ENCODE results near the gene SKAP1. TPM values are rescaled to one million over a fixed set of nuclear protein-coding genes. Genes with fewer than 3 reads are reported as not detected.

Gene SKAP1
- total and polyA plus RNA-seq, 2 donors (not counting 1 experiment from before 2014, with no cell fraction given), result not detected

DNA sequence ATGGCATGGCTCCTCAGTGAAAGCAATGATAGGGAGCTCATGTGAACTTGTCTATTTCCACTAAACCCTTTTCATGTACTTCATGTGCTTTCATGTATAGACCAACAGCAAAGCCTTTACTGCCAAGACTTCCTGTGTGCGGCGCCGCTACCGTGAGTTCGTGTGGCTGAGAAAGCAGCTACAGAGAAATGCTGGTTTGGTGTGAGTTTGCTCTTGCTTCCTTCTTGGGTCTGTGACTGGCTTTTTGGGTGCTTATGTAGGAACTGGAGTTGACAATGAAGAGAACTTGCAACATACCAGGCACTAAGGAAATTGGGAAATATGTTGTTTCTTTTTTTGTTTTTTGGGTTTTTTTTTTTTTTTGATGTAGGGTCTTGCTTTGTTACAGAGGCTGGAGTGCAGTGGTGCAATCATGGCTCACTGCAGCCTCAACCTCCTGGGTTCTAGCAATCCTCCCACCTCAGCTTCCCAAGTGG lies 316.8 kb downstream of the SKAP1 start:
- H3K9me3 ChIP-seq (ENCODE audit: control insufficient read depth, insufficient read depth, low read depth, low read length), result no peaks in the 10 kb centered on the region
- no peak overlapping the region for H3K9ac ChIP-seq (ENCODE audit: insufficient read depth, low read length)
- H2AFZ ChIP-seq (ENCODE audit: low read length), result no peak overlapping the region
- no peak overlapping the region for H3K4me3 ChIP-seq (replicated peaks in 1 of 4; ENCODE audit: control extremely low read depth in 1 of 4, insufficient read depth in 1 of 4, low read depth in 3 of 4, low read length in 4 of 4)
- H3K27ac ChIP-seq (ENCODE audit: insufficient read depth, low read length), result no peak overlapping the region
- no peak for DNase-seq (ENCODE audit: low read depth in 2 of 2)
- H4K20me1 ChIP-seq (ENCODE audit: control insufficient read depth, extremely low read depth, insufficient read depth, low read length), result no peaks in the 10 kb centered on the region
- TF ChIP-seq, protein P1, sequence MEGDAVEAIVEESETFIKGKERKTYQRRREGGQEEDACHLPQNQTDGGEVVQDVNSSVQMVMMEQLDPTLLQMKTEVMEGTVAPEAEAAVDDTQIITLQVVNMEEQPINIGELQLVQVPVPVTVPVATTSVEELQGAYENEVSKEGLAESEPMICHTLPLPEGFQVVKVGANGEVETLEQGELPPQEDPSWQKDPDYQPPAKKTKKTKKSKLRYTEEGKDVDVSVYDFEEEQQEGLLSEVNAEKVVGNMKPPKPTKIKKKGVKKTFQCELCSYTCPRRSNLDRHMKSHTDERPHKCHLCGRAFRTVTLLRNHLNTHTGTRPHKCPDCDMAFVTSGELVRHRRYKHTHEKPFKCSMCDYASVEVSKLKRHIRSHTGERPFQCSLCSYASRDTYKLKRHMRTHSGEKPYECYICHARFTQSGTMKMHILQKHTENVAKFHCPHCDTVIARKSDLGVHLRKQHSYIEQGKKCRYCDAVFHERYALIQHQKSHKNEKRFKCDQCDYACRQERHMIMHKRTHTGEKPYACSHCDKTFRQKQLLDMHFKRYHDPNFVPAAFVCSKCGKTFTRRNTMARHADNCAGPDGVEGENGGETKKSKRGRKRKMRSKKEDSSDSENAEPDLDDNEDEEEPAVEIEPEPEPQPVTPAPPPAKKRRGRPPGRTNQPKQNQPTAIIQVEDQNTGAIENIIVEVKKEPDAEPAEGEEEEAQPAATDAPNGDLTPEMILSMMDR (conservative IDR thresholded peaks at IDR 0.05 in 1 of 2, IDR thresholded peaks at IDR 0.05 in 1 of 2; ENCODE audit: low read depth in 1 of 2, low read length in 2 of 2), result no peak
- TF ChIP-seq EZH2 (IDR thresholded peaks at IDR 0.05; ENCODE audit: low read length, missing control alignments), result no peak
- H3K4me1 ChIP-seq (ENCODE audit: control insufficient read depth, extremely low read depth, insufficient read depth, low read length), result peaks cover 6% of the 10 kb centered on the region
- peaks cover 33% of the 10 kb centered on the region for H3K79me2 ChIP-seq (ENCODE audit: control insufficient read depth, insufficient read depth, low read length)
- no peak overlapping the region for H3K4me2 ChIP-seq (ENCODE audit: extremely low read depth, insufficient read depth, low read length)
- H3K27me3 ChIP-seq (ENCODE audit: control insufficient read depth, insufficient read depth, low read length), result no peaks in the 10 kb centered on the region
- peaks cover 3% of the 10 kb centered on the region for H3K36me3 ChIP-seq (ENCODE audit: control insufficient read depth, insufficient read depth, low read length)

DNA sequence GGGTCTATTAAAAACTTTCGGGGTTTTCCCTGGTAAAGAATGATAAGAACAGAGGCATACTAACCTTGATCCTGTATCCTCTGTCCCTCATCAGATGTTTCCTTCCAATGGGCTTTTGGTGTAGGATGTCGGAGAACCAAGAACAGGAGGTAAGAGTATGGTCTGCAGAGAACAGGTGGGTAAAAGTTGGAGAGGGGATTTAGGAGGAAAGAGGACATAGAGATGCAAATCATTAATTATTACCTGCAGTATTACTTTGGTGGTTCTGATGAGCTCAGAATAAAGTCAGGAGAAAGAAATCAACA lies 318.1 kb downstream of the SKAP1 start:
- Histone ChIP-seq H3K27ac (ENCODE audit: insufficient read depth, low read length) (no peak overlapping the region), H3K9ac (ENCODE audit: insufficient read depth, low read length) (no peak overlapping the region), H3K4me2 (ENCODE audit: extremely low read depth, insufficient read depth, low read length) (no peak overlapping the region), H4K20me1 (ENCODE audit: control insufficient read depth, extremely low read depth, insufficient read depth, low read length) (no peaks in the 10 kb centered on the region), H3K4me1 (ENCODE audit: control insufficient read depth, extremely low read depth, insufficient read depth, low read length) (peaks cover 6% of the 10 kb centered on the region), H3K79me2 (ENCODE audit: control insufficient read depth, insufficient read depth, low read length) (peaks cover 38% of the 10 kb centered on the region), H3K27me3 (ENCODE audit: control insufficient read depth, insufficient read depth, low read length) (no peaks in the 10 kb centered on the region), H3K9me3 (ENCODE audit: control insufficient read depth, insufficient read depth, low read depth, low read length) (no peaks in the 10 kb centered on the region), H3K36me3 (ENCODE audit: control insufficient read depth, insufficient read depth, low read length) (peaks cover 2% of the 10 kb centered on the region), H3K4me3 (replicated peaks in 1 of 4; ENCODE audit: control extremely low read depth in 1 of 4, insufficient read depth in 1 of 4, low read depth in 3 of 4, low read length in 4 of 4) (no peak overlapping the region), H2AFZ (ENCODE audit: low read length) (no peak overlapping the region)
- TF ChIP-seq, protein P1 (conservative IDR thresholded peaks at IDR 0.05 in 1 of 2, IDR thresholded peaks at IDR 0.05 in 1 of 2; ENCODE audit: low read depth in 1 of 2, low read length in 2 of 2), result no peak
- TF ChIP-seq EZH2 (IDR thresholded peaks at IDR 0.05; ENCODE audit: low read length, missing control alignments), result no peak
- no peak for DNase-seq (ENCODE audit: low read depth in 2 of 2)

GRCh38 chr17:48110761-48111160 lies 319.3 kb downstream of the SKAP1 start:
- no peaks in the 10 kb centered on the region for H4K20me1 ChIP-seq (ENCODE audit: control insufficient read depth, extremely low read depth, insufficient read depth, low read length)
- H3K4me3 ChIP-seq (replicated peaks in 1 of 4; ENCODE audit: control extremely low read depth in 1 of 4, insufficient read depth in 1 of 4, low read depth in 3 of 4, low read length in 4 of 4), result no peak overlapping the region
- no peak for DNase-seq (ENCODE audit: low read depth in 2 of 2)
- no peaks in the 10 kb centered on the region for H3K27me3 ChIP-seq (ENCODE audit: control insufficient read depth, insufficient read depth, low read length)
- no peak overlapping the region for H3K9ac ChIP-seq (ENCODE audit: insufficient read depth, low read length)
- H2AFZ ChIP-seq (ENCODE audit: low read length), result no peak overlapping the region
- TF ChIP-seq, protein P1 (conservative IDR thresholded peaks at IDR 0.05 in 1 of 2, IDR thresholded peaks at IDR 0.05 in 1 of 2; ENCODE audit: low read depth in 1 of 2, low read length in 2 of 2), result no peak
- TF ChIP-seq EZH2 (IDR thresholded peaks at IDR 0.05; ENCODE audit: low read length, missing control alignments), result no peak
- peaks cover 6% of the 10 kb centered on the region for H3K4me1 ChIP-seq (ENCODE audit: control insufficient read depth, extremely low read depth, insufficient read depth, low read length)
- H3K36me3 ChIP-seq (ENCODE audit: control insufficient read depth, insufficient read depth, low read length), result peaks cover 2% of the 10 kb centered on the region
- peaks cover 38% of the 10 kb centered on the region for H3K79me2 ChIP-seq (ENCODE audit: control insufficient read depth, insufficient read depth, low read length)
- no peak overlapping the region for H3K4me2 ChIP-seq (ENCODE audit: extremely low read depth, insufficient read depth, low read length)
- no peak overlapping the region for H3K27ac ChIP-seq (ENCODE audit: insufficient read depth, low read length)
- no peaks in the 10 kb centered on the region for H3K9me3 ChIP-seq (ENCODE audit: control insufficient read depth, insufficient read depth, low read depth, low read length)
